ENCODE measurements around the gene FAM227B.

Gene FAM227B

DNA sequence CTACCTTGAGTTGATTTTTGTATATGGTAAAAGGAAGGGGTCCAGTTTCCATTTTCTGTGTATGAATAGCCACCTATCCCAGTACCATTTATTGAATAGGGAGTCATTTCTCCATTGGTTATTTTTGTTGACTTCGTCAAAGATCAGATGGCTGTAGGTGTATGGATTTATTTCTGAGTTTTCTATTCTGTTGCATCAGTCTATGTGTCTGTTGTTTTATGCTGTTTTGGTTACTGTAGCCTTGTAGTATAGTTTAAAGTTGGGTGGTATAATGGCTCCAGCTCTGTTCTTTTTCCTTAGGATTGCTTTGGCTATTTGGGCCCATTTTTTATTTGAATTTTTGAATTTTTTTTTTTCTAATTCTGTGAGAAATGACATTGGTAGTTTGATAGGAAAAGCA, 323.0 kb downstream of the FAM227B start:
- H3K27ac ChIP-seq (ENCODE audit: insufficient read depth, low read length, poor library complexity, severe bottlenecking), result no peak overlapping the region
- H3K36me3 ChIP-seq (ENCODE audit: control insufficient read depth, insufficient read depth, low read length), result peaks cover 9% of the 10 kb centered on the region
- no peaks in the 10 kb centered on the region for H3K9me3 ChIP-seq (ENCODE audit: control insufficient read depth, low read length)
- H3K27me3 ChIP-seq (replicated peaks; ENCODE audit: control insufficient read depth, insufficient read depth, low read length, poor library complexity, severe bottlenecking), result no peaks in the 10 kb centered on the region
- DNase-seq, result no peak
- no peak overlapping the region for H3K4me3 ChIP-seq (ENCODE audit: insufficient read depth, low read depth, low read length, poor library complexity, severe bottlenecking)
- H3K4me1 ChIP-seq (ENCODE audit: control insufficient read depth, insufficient read depth, low read length, poor library complexity, severe bottlenecking), result no peaks in the 10 kb centered on the region

DNA sequence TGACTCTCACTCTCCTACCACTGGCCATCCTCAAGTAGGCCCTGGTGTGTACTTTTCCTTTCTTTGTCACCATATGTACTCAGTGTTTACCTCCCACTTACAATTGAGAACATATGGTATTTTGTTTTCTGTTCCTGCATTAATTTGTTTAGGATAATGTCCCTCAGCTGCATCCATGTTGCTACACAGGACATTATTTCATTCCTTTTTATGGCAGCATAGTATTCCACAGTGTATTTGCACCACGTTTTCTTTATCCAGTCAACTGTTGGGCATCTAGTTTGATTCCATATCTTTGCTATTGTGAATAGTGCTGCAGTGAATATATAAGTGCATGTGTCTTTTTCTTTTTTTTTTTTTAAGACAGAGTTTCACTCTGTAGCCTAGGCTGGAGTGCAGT, 324.4 kb downstream of the FAM227B start:
- no peak overlapping the region for H3K27ac ChIP-seq (ENCODE audit: insufficient read depth, low read length, poor library complexity, severe bottlenecking)
- H3K27me3 ChIP-seq (replicated peaks; ENCODE audit: control insufficient read depth, insufficient read depth, low read length, poor library complexity, severe bottlenecking), result no peaks in the 10 kb centered on the region
- no peak for DNase-seq
- H3K36me3 ChIP-seq (ENCODE audit: control insufficient read depth, insufficient read depth, low read length), result peaks cover 17% of the 10 kb centered on the region
- no peaks in the 10 kb centered on the region for H3K4me1 ChIP-seq (ENCODE audit: control insufficient read depth, insufficient read depth, low read length, poor library complexity, severe bottlenecking)
- H3K4me3 ChIP-seq (ENCODE audit: insufficient read depth, low read depth, low read length, poor library complexity, severe bottlenecking), result no peak overlapping the region
- H3K9me3 ChIP-seq (ENCODE audit: control insufficient read depth, low read length), result no peaks in the 10 kb centered on the region

DNA sequence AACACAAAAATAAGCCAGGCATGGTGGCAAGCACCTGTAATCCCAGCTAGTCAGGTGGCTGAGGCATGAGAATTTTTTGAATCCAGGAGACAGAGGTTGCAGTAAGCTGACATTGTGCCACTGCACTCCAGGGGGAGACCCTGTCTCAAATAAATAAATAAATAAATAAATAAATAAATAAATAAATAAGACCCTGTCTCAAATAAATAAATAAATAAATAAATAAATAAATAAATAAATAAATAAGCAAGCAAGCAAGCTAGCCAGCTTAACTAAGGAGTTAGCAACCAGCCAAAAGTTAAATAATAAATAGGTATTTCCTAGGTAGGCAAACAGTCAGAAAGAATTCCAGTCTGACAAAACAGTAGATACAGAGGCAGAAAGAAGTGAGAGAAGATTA, 326.7 kb downstream of the FAM227B start:
- no peaks in the 10 kb centered on the region for H3K4me1 ChIP-seq (ENCODE audit: control insufficient read depth, insufficient read depth, low read length, poor library complexity, severe bottlenecking)
- no peak for DNase-seq
- H3K27ac ChIP-seq (ENCODE audit: insufficient read depth, low read length, poor library complexity, severe bottlenecking), result no peak overlapping the region
- no peaks in the 10 kb centered on the region for H3K9me3 ChIP-seq (ENCODE audit: control insufficient read depth, low read length)
- no peak overlapping the region for H3K4me3 ChIP-seq (ENCODE audit: insufficient read depth, low read depth, low read length, poor library complexity, severe bottlenecking)
- H3K36me3 ChIP-seq (ENCODE audit: control insufficient read depth, insufficient read depth, low read length), result peaks cover 24% of the 10 kb centered on the region
- H3K27me3 ChIP-seq (replicated peaks; ENCODE audit: control insufficient read depth, insufficient read depth, low read length, poor library complexity, severe bottlenecking), result no peaks in the 10 kb centered on the region

DNA sequence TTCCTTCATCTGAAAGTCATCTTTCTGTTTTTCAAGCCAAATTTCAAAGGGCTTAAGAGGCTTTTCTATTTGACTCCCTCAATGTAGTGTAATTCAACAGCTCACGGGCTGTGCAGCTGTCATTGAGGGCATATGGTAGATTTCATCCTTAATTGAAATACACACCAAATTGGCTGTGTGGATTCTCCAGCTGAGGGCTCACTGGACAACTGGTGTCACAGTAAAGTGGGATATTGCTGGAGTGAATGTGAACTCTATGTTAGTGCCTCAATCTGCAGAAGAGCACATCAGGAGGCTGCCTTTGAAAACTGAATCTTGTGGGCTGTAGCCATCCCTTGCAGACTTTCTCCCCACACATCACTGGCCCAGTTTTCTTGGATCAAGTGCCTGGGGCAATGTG, 330.4 kb downstream of the FAM227B start:
- no peak overlapping the region for H3K4me3 ChIP-seq (ENCODE audit: insufficient read depth, low read depth, low read length, poor library complexity, severe bottlenecking)
- no peaks in the 10 kb centered on the region for H3K27me3 ChIP-seq (replicated peaks; ENCODE audit: control insufficient read depth, insufficient read depth, low read length, poor library complexity, severe bottlenecking)
- H3K9me3 ChIP-seq (ENCODE audit: control insufficient read depth, low read length), result no peaks in the 10 kb centered on the region
- H3K4me1 ChIP-seq (ENCODE audit: control insufficient read depth, insufficient read depth, low read length, poor library complexity, severe bottlenecking), result no peaks in the 10 kb centered on the region
- H3K27ac ChIP-seq (ENCODE audit: insufficient read depth, low read length, poor library complexity, severe bottlenecking), result no peak overlapping the region
- DNase-seq, result no peak
- H3K36me3 ChIP-seq (ENCODE audit: control insufficient read depth, insufficient read depth, low read length), result peaks cover 27% of the 10 kb centered on the region

DNA sequence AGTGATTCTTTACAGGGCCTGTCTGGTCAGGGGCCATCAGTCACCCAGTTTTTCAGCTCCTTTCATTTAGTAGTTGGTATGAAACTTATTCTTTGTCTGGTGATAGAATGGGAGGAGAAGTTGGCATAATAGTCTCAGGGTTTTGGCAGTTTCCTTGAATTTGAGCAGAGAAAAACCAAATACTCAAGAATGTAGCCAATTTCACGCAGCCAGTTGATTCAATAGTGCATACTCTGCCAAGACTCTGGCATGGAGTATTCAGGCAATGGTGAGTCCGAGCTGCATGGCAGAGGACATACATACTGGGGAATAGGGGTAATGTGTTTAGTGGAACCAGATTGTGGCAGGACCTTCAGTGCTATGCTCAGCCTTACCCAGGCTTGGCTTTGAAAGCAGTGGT, 332.2 kb downstream of the FAM227B start:
- H3K4me1 ChIP-seq (ENCODE audit: control insufficient read depth, insufficient read depth, low read length, poor library complexity, severe bottlenecking), result no peaks in the 10 kb centered on the region
- no peaks in the 10 kb centered on the region for H3K27me3 ChIP-seq (replicated peaks; ENCODE audit: control insufficient read depth, insufficient read depth, low read length, poor library complexity, severe bottlenecking)
- H3K27ac ChIP-seq (ENCODE audit: insufficient read depth, low read length, poor library complexity, severe bottlenecking), result no peak overlapping the region
- no peak overlapping the region for H3K4me3 ChIP-seq (ENCODE audit: insufficient read depth, low read depth, low read length, poor library complexity, severe bottlenecking)
- no peaks in the 10 kb centered on the region for H3K9me3 ChIP-seq (ENCODE audit: control insufficient read depth, low read length)
- peaks cover 34% of the 10 kb centered on the region for H3K36me3 ChIP-seq (ENCODE audit: control insufficient read depth, insufficient read depth, low read length)
- DNase-seq, result no peak

DNA sequence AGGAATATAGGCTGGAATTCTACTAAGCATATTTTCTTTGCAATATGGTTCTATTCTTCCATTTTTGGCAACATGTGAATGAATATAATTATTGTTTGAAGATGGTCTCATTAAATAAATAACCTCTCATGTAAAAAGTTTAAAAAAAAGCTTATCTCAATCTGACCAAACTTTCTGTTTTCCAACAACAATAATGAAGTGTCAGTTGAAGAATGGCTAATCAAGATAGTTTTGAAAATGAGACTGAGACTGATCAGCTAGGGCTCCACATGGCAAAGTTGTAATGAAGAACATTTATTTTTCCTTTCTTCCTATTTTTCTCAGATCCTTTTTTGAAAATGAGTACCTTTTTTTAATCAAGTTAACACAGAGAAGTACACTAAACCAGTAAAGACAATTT, 333.1 kb downstream of the FAM227B start:
- Histone ChIP-seq H3K4me3 (ENCODE audit: insufficient read depth, low read depth, low read length, poor library complexity, severe bottlenecking) (no peak overlapping the region), H3K36me3 (ENCODE audit: control insufficient read depth, insufficient read depth, low read length) (peaks cover 37% of the 10 kb centered on the region), H3K27me3 (replicated peaks; ENCODE audit: control insufficient read depth, insufficient read depth, low read length, poor library complexity, severe bottlenecking) (no peaks in the 10 kb centered on the region), H3K27ac (ENCODE audit: insufficient read depth, low read length, poor library complexity, severe bottlenecking) (no peak overlapping the region), H3K9me3 (ENCODE audit: control insufficient read depth, low read length) (no peaks in the 10 kb centered on the region), H3K4me1 (ENCODE audit: control insufficient read depth, insufficient read depth, low read length, poor library complexity, severe bottlenecking) (no peaks in the 10 kb centered on the region)
- no peak for DNase-seq

DNA sequence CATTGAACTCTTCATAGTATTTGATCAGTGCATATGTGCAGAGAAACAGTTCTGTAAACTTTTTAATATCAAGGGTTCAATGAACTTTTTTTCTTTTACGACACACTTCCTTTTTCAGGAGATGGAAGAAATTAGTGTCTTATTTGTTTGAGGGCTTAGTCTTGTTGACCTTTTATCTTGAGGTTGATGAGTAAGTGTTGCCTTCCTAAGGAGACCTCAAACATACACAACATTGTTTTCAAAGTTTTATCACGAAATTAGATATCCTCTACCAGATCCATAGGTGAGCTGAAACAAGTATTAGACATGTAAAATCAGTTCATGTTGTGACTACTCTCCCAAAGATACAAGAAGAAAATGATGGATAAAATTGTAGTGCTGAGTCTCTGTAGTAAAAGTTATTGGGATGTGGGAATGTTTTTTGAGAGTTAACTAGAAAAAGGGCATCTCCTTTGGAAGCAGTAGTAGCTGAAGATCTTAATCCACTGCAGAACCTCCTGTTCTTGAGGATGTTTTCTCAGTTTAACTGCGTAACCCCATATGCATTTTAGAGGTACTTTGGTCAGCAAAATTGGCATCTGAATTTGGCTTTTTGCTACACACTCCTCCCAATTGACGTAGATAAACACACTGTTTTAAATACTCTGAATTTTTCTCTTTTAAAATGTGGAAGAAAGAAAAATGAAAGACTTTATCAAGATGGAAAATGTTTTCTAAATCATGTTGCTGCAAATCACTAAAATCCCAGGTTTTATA, 333.8 kb downstream of the FAM227B start:
- Histone ChIP-seq H3K4me1 (ENCODE audit: control insufficient read depth, insufficient read depth, low read length, poor library complexity, severe bottlenecking) (no peaks in the 10 kb centered on the region), H3K27me3 (replicated peaks; ENCODE audit: control insufficient read depth, insufficient read depth, low read length, poor library complexity, severe bottlenecking) (no peaks in the 10 kb centered on the region), H3K27ac (ENCODE audit: insufficient read depth, low read length, poor library complexity, severe bottlenecking) (no peak overlapping the region), H3K4me3 (ENCODE audit: insufficient read depth, low read depth, low read length, poor library complexity, severe bottlenecking) (no peak overlapping the region), H3K36me3 (ENCODE audit: control insufficient read depth, insufficient read depth, low read length) (peaks cover 35% of the 10 kb centered on the region), H3K9me3 (ENCODE audit: control insufficient read depth, low read length) (no peaks in the 10 kb centered on the region)
- DNase-seq, result no peak

DNA sequence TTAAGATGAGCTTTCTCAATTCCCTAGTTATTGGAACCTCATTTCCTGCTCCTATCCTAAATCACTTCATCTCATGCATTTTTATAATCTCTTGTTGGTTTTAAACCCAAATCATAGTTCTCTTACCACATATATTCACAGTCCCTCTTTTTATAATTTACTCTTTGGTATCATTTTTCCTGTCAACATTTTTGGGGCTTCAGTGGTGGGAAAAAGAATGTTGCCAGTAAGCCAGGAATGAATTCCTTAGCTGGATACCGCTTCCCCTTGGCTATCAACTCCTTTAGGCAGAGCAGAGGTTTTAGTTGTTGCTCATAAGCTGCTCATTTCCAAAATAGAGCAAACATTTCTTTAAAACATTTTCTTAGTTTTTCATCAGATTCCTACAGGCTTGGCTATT, 338.3 kb downstream of the FAM227B start:
- Histone ChIP-seq H3K27me3 (replicated peaks; ENCODE audit: control insufficient read depth, insufficient read depth, low read length, poor library complexity, severe bottlenecking) (no peaks in the 10 kb centered on the region), H3K36me3 (ENCODE audit: control insufficient read depth, insufficient read depth, low read length) (peaks cover 25% of the 10 kb centered on the region), H3K27ac (ENCODE audit: insufficient read depth, low read length, poor library complexity, severe bottlenecking) (no peak overlapping the region), H3K9me3 (ENCODE audit: control insufficient read depth, low read length) (no peaks in the 10 kb centered on the region), H3K4me3 (ENCODE audit: insufficient read depth, low read depth, low read length, poor library complexity, severe bottlenecking) (no peak overlapping the region), H3K4me1 (ENCODE audit: control insufficient read depth, insufficient read depth, low read length, poor library complexity, severe bottlenecking) (no peaks in the 10 kb centered on the region)
- DNase-seq, result no peak

DNA sequence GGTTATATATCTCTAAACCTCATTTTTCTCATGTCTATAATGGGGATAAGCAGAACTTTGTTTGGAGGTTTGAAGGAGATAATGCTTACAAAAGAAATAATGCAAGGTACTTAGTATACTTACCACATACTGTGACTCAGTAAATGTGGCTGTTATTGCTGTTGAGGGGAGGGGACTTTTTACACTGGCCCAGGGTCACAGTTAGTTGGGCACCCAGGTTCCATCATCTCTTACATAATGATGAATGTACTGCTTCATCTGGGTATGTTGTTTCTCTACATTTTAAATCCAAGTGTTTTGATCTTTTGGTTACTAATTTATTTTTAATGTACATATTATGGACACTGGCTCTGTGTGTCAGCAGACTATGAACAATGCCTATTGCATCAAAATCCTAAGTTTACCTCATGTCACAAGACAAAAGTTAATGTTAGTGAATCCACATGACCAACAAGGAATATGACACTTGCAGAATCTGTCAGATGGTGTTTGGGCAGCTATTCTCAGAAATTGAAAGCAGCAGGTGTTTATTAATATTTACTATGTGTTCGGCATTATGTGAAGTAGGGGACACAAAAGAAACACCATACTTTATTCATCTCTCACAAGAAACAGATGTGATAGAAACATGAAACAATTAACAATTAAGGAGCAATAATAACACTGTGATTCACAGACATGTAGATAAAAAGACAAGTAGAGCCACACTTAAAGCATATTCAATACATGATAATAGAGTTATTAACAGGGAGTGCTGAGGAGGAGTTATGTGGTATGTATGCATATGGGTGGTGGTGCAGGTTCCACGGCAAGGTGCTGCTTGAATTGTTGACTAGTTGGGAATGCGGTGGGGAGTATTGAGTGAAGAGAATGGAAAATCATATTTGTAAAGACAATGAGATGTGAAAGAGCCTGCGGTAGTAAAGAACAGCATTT, 340.8 kb downstream of the FAM227B start:
- DNase-seq, result no peak
- Histone ChIP-seq H3K9me3 (ENCODE audit: control insufficient read depth, low read length) (no peaks in the 10 kb centered on the region), H3K27me3 (replicated peaks; ENCODE audit: control insufficient read depth, insufficient read depth, low read length, poor library complexity, severe bottlenecking) (no peaks in the 10 kb centered on the region), H3K4me3 (ENCODE audit: insufficient read depth, low read depth, low read length, poor library complexity, severe bottlenecking) (no peak overlapping the region), H3K36me3 (ENCODE audit: control insufficient read depth, insufficient read depth, low read length) (peaks cover 15% of the 10 kb centered on the region), H3K27ac (ENCODE audit: insufficient read depth, low read length, poor library complexity, severe bottlenecking) (no peak overlapping the region), H3K4me1 (ENCODE audit: control insufficient read depth, insufficient read depth, low read length, poor library complexity, severe bottlenecking) (no peaks in the 10 kb centered on the region)

DNA sequence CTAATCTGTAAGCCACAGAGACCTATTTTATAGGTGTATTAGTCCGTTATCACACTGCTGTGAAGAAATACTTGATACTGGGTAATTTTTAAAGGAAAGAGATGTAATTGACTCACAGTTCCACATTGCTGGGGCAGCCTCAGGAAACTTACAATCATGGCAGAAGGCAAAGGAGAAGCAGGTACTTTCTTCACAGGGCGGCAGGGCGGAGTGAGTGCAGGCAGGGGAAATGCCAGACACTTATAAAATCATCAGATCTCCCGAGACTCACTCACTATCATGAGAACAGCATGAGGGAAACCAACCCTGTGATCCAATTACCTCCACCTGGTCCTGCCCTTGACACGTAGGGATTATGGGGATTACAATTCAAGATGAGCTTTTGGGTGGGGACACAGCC, 341.9 kb downstream of the FAM227B start:
- Histone ChIP-seq H3K27me3 (replicated peaks; ENCODE audit: control insufficient read depth, insufficient read depth, low read length, poor library complexity, severe bottlenecking) (no peaks in the 10 kb centered on the region), H3K9me3 (ENCODE audit: control insufficient read depth, low read length) (no peaks in the 10 kb centered on the region), H3K36me3 (ENCODE audit: control insufficient read depth, insufficient read depth, low read length) (peaks cover 10% of the 10 kb centered on the region), H3K4me1 (ENCODE audit: control insufficient read depth, insufficient read depth, low read length, poor library complexity, severe bottlenecking) (no peaks in the 10 kb centered on the region), H3K27ac (ENCODE audit: insufficient read depth, low read length, poor library complexity, severe bottlenecking) (no peak overlapping the region), H3K4me3 (ENCODE audit: insufficient read depth, low read depth, low read length, poor library complexity, severe bottlenecking) (no peak overlapping the region)
- DNase-seq, result no peak

Data from effector memory CD4-positive, alpha-beta T cell (primary cell).